Measurements from ENCODE around the gene ACIN1.
A peak's percentile ranks its signal among the peaks of the same experiment; 100 is the strongest.

ACIN1 gene

DNA sequence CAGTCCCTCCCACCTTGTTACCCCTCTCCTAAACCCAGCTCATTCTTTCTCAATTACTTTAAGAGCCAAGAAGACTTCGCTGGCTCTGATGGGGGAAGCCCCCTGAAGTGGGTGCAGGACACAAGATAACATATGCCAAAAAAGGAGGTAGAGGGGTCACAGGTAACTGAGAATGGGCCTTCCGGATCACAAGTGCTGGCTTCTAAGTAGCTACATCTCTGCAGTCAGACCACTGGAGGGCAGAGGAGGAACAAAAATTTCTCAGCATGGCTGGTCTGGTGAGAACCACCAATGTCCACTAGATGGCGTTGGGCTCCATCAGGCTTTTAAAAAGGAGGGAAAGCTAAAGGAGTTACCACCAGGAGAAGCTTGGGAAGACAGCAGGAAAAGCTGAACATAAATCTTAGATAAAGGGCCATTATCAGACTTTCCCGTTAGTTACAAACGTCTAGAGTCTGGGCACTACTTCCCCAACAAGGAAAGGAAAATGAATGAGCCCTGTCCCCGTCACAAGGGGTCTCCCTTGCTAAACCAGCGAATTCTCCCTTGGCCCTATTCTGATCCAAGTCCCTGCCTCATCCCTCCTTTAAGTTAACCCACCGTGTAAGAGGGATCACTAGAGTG, 26.0 kb downstream of the ACIN1 start:
- Histone ChIP-seq H3K27me3 (ENCODE audit: insufficient read depth, low read length) (no peaks in the 10 kb centered on the region), H3K27ac (ENCODE audit: low read depth, low read length, poor library complexity, severe bottlenecking) (no peak overlapping the region), H3K9ac (ENCODE audit: low read length) (no peak overlapping the region; the same call in 1 of the 2 replicates), H3K4me2 (ENCODE audit: low read length) (peak overlapping the region; percentile 20; the same call in 1 of the 2 replicates), H4K20me1 (ENCODE audit: insufficient read depth, low read length) (no peaks in the 10 kb centered on the region), H3F3A (ENCODE audit: insufficient read depth, low read length) (no peaks in the 10 kb centered on the region), H3K9me2 (ENCODE audit: low read depth, low read length) (no peaks in the 10 kb centered on the region), H3K36me3 (ENCODE audit: insufficient read depth, low read length) (peaks cover 61% of the 10 kb centered on the region), H3K79me2 (ENCODE audit: insufficient read depth, low read length) (peaks cover 11% of the 10 kb centered on the region), H3K9me3 (ENCODE audit: low read length) (no peaks in the 10 kb centered on the region), H2AFZ (ENCODE audit: low read length) (no peak overlapping the region), H3K4me1 (ENCODE audit: insufficient read depth, low read length, severe bottlenecking) (peaks cover 32% of the 10 kb centered on the region), H3K4me3 (ENCODE audit: low read depth, low read length, poor library complexity, severe bottlenecking) (peak overlapping the region; percentile 9)
- no peak for TF ChIP-seq EZH2 (IDR thresholded peaks at IDR 0.05; ENCODE audit: borderline replicate concordance, low read length)
- TF ChIP-seq, protein P1, sequence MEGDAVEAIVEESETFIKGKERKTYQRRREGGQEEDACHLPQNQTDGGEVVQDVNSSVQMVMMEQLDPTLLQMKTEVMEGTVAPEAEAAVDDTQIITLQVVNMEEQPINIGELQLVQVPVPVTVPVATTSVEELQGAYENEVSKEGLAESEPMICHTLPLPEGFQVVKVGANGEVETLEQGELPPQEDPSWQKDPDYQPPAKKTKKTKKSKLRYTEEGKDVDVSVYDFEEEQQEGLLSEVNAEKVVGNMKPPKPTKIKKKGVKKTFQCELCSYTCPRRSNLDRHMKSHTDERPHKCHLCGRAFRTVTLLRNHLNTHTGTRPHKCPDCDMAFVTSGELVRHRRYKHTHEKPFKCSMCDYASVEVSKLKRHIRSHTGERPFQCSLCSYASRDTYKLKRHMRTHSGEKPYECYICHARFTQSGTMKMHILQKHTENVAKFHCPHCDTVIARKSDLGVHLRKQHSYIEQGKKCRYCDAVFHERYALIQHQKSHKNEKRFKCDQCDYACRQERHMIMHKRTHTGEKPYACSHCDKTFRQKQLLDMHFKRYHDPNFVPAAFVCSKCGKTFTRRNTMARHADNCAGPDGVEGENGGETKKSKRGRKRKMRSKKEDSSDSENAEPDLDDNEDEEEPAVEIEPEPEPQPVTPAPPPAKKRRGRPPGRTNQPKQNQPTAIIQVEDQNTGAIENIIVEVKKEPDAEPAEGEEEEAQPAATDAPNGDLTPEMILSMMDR (IDR thresholded peaks at IDR 0.05; ENCODE audit: low read length): peak; percentile 100

DNA sequence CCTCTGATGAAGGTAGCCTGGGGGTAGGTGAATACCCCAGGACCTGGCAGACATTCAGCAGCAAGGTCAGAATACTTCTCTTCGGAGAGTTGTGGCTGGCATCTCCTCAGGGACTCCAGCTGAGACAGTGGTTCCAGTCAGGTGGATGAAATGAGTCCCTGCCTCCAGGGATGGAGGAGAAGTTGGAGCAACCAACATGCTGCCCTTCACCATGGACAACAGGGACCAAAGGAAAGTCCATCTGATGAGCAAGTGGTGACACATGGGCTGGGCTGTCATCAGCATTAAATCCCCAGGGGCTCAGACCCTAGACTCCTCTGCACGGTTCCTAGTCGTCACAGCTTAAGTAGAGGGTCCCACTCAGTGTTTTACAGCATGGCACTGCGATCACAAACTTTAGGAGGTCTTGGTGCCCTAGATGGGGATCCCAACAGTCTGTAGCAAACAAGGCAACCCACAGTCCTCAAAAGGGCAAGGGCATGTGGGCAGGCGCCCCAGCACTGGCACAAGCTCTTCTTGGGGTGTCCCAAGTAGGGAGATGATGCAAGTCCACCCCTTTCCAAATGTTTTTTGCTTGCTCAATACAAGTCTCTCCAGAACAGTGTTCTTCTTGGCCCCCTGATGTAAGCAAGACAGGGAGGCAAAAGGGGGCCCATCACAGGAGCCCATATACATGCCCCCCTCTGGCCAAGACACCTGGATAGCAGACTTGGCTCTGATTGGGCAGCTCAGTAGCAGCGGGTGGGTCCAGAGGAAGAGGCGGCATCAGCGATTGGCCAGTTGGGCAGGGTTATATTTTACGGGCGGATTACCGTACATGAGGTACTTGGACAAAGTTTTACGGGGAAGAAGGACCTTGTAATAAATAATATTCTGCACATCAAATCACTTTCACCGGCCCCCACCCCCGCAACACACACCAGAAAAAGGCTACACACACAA, 26.8 kb downstream of the ACIN1 start:
- Histone ChIP-seq H4K20me1 (ENCODE audit: insufficient read depth, low read length) (no peaks in the 10 kb centered on the region), H3K4me1 (ENCODE audit: insufficient read depth, low read length, severe bottlenecking) (peaks cover 32% of the 10 kb centered on the region), H3K9me3 (ENCODE audit: low read length) (no peaks in the 10 kb centered on the region), H3K27ac (ENCODE audit: low read depth, low read length, poor library complexity, severe bottlenecking) (no peak overlapping the region), H3K4me2 (ENCODE audit: low read length) (peak overlapping the region; percentile 20; the same call in 1 of the 2 replicates), H3F3A (ENCODE audit: insufficient read depth, low read length) (no peaks in the 10 kb centered on the region), H3K27me3 (ENCODE audit: insufficient read depth, low read length) (no peaks in the 10 kb centered on the region), H3K79me2 (ENCODE audit: insufficient read depth, low read length) (peaks cover 11% of the 10 kb centered on the region), H3K4me3 (ENCODE audit: low read depth, low read length, poor library complexity, severe bottlenecking) (peak overlapping the region; percentile 9), H3K9me2 (ENCODE audit: low read depth, low read length) (no peaks in the 10 kb centered on the region), H3K36me3 (ENCODE audit: insufficient read depth, low read length) (peaks cover 68% of the 10 kb centered on the region), H3K9ac (ENCODE audit: low read length) (no peak overlapping the region; the same call in 1 of the 2 replicates), H2AFZ (ENCODE audit: low read length) (no peak overlapping the region)
- TF ChIP-seq EZH2 (IDR thresholded peaks at IDR 0.05; ENCODE audit: borderline replicate concordance, low read length): no peak
- TF ChIP-seq, protein P1 (IDR thresholded peaks at IDR 0.05; ENCODE audit: low read length): no peak

- H2AFZ ChIP-seq (ENCODE audit: low read length): no peak overlapping the region
- no peaks in the 10 kb centered on the region for H3K9me3 ChIP-seq (ENCODE audit: low read length)
- no peaks in the 10 kb centered on the region for H4K20me1 ChIP-seq (ENCODE audit: insufficient read depth, low read length)
- no peak overlapping the region for H3K4me2 ChIP-seq (ENCODE audit: low read length)
- no peaks in the 10 kb centered on the region for H3K9me2 ChIP-seq (ENCODE audit: low read depth, low read length)
- no peaks in the 10 kb centered on the region for H3F3A ChIP-seq (ENCODE audit: insufficient read depth, low read length)
- H3K9ac ChIP-seq (ENCODE audit: low read length): no peak overlapping the region
- TF ChIP-seq EZH2 (IDR thresholded peaks at IDR 0.05; ENCODE audit: borderline replicate concordance, low read length): no peak
- TF ChIP-seq, protein P1 (IDR thresholded peaks at IDR 0.05; ENCODE audit: low read length): no peak
- H3K27ac ChIP-seq (ENCODE audit: low read depth, low read length, poor library complexity, severe bottlenecking): no peak overlapping the region
- no peak overlapping the region for H3K4me3 ChIP-seq (ENCODE audit: low read depth, low read length, poor library complexity, severe bottlenecking)
- H3K36me3 ChIP-seq (ENCODE audit: insufficient read depth, low read length): peaks cover 70% of the 10 kb centered on the region
- peaks cover 32% of the 10 kb centered on the region for H3K4me1 ChIP-seq (ENCODE audit: insufficient read depth, low read length, severe bottlenecking)
- H3K27me3 ChIP-seq (ENCODE audit: insufficient read depth, low read length): no peaks in the 10 kb centered on the region
- peaks cover 11% of the 10 kb centered on the region for H3K79me2 ChIP-seq (ENCODE audit: insufficient read depth, low read length)
Observed at GRCh38 chr14:23066855-23067744, 27.8 kb downstream of the ACIN1 start.

Measured in OCI-LY1 (cell line).